NT2/D1 (cell line): ENCODE data around the gene UBC.
"Not testable (repeated sequence)": the region's sequence is repeated elsewhere in the genome, so short reads cannot be mapped to it uniquely, and the experiment has no call there.

Source experiments
- DNase-seq: peaks from one replicate; pipeline ENCODE4 v3.0.0-alpha.2; 2011; ENCODE audit warnings: low read depth, low spot score
- H3K27me3 ChIP-seq: 2 replicates; pipeline ENCODE4 v1.6.0; 2011; ENCODE audit warnings: mild to moderate bottlenecking; ENCODE audit not compliant: insufficient read length, insufficient read depth
- H3K36me3 ChIP-seq: 2 replicates; pipeline ENCODE4 v1.6.1; 2011; ENCODE audit warnings: mild to moderate bottlenecking, low read length, mixed read lengths; ENCODE audit not compliant: insufficient read depth, insufficient read length
- H3K4me1 ChIP-seq: 2 replicates; pipeline ENCODE4 v1.5.1; 2011; ENCODE audit not compliant: insufficient read depth, insufficient read length
- H3K4me3 ChIP-seq: 2 replicates; pipeline ENCODE4 v1.5.1; 2011; ENCODE audit warnings: low read depth; ENCODE audit not compliant: insufficient read length
- H3K9ac ChIP-seq: 2 replicates; pipeline ENCODE4 v1.6.0; 2011; ENCODE audit warnings: low read depth; ENCODE audit not compliant: insufficient read length
- H3K9me3 ChIP-seq: 2 replicates; pipeline ENCODE4 v1.5.1; 2011; ENCODE audit warnings: mild to moderate bottlenecking, low read length; ENCODE audit not compliant: insufficient read depth
- SUZ12 ChIP-seq: IDR thresholded peaks from 2 replicates; pipeline ENCODE4 v1.6.1; 2011; ENCODE audit not compliant: insufficient read length, insufficient read depth; ENCODE audit errors: extremely low read depth
- YY1 ChIP-seq: IDR thresholded peaks from 2 replicates; pipeline ENCODE4 v1.6.1; 2011; ENCODE audit not compliant: insufficient read length, insufficient read depth
- ZNF274 ChIP-seq: IDR thresholded peaks from 2 replicates; pipeline ENCODE4 v1.6.1; 2011; ENCODE audit warnings: mild to moderate bottlenecking, low read depth, low read length

Gene UBC

DNA sequence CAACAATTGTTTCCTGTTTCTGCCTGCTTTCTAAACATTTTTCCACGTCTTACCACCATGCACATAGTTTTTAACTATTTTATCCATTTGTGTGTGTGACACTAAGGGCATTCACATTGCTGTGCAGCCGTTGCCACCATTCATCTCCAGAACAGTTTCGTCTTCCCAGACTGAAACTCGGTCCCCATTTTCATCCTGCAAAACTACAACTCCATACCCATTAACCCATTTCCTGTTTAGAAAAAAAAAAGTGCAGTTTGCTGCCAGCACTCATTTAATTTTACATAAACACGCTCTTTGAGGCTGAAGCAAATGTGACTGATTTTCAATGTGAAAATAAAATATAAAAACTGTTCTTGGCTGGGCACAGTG is 15.5 kb downstream of the UBC start:
- Histone ChIP-seq H3K27me3 (no peaks in the 10 kb centered on the region), H3K36me3 (no peaks in the 10 kb centered on the region), H3K4me3 (no peak overlapping the region), H3K9ac (no peak overlapping the region), H3K9me3 (peaks cover 5% of the 10 kb centered on the region; the same call in 1 of the 2 replicates), H3K4me1 (peaks cover 2% of the 10 kb centered on the region)
- DNase-seq: no peak
- TF ChIP-seq SUZ12 (no peak), YY1 (no peak), ZNF274 (no peak)

DNA sequence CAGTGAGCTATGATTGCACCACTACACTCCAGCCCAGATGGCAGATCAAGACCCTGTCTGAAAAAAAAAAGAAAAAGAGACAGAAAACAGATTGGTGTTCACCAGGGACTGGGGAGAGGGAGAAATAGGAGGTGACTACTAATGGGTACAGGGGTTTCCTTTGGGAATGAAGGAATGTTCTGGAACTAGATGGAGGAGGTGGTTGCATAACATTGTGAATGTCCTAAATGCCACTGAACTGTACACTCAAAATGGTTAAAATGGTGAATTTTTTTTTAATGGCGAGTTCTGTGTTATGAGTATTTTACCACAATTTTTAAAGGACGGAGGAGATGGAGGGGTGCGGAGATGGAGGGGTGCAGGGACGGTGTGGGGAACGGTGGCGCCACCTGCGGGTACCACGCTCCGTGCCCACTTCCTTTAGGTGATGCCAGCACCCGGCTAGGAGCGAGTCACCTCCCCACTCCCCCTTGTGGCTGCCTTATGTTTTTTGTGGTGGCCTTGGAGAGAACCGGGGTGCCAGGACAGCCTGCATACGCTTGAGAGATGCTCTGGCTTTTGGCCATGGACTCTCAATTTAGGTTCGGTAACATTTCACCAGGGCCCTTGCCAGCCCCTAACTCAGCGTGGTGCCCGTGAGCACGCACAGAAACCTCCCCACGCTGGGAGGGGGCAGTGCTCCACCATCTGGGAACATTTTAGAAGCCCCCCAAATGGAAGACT is 16.1 kb downstream of the UBC start:
- H3K9me3 ChIP-seq: peaks cover 5% of the 10 kb centered on the region; the same call in 1 of the 2 replicates
- no peak overlapping the region for H3K9ac ChIP-seq
- no peak for TF ChIP-seq ZNF274
- TF ChIP-seq SUZ12: no peak
- no peak for TF ChIP-seq YY1
- H3K4me3 ChIP-seq: no peak overlapping the region
- DNase-seq: no peak
- no peaks in the 10 kb centered on the region for H3K36me3 ChIP-seq
- H3K4me1 ChIP-seq: peaks cover 4% of the 10 kb centered on the region
- H3K27me3 ChIP-seq: no peaks in the 10 kb centered on the region

DNA sequence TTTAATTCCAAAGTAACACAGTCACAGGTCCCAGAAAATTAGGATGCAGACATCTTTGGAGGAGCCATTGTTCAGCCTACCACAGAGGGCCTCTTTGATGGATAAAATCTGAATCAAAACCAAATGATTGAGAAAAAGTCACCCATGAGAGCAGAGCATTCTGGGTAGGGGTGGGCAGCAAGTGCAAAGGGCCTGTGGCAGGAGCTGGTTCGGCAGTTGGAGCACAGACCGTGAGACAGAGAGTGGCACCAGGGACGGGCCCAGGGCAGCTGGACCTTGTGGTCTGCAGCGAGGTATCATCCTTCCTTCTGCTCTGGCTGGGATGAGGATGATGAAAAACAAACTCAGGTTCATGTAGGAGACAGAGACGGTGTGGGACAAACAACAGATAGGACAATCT is 18.0 kb downstream of the UBC start:
- no peak overlapping the region for H3K9ac ChIP-seq
- no peak for TF ChIP-seq SUZ12
- no peak for TF ChIP-seq YY1
- no peak for TF ChIP-seq ZNF274

DNA sequence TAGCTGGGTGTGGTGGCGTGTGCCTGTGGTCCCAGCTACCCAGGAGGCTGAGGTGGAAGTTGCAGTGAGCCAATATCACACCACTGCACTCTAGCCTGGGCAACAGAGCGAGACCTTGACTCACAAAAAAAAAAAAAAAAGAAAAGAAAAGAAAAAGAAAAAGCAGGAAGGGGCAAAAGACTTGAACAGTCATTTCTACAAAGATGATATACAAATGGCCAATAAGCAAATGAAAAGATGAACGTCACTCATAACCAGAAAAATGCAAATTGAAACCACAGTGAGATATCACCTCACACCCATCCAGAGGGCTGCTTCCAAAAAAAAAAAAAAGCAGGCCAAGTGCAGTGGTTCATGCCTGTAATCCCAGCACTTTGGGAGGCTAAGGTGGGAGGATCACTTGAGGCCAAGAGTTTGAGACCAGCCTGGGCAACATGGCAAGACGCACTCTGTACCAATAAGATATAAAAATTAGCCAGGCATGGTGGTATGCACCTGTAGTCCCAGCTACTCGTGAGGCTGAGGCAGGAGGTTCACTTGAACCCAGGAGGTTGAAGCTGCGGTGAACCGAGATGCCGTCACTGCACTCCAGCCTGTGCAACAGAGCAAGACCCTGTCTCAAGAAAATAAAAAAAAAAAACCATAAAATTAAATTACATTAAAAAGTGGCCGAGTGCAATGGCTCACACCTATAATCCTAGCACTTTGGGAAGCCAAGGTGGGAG is 20.5 kb downstream of the UBC start:
- Histone ChIP-seq H3K27me3 (no peaks in the 10 kb centered on the region), H3K9me3 (peaks cover 5% of the 10 kb centered on the region; the same call in 1 of the 2 replicates), H3K36me3 (no peaks in the 10 kb centered on the region), H3K4me1 (peaks cover 4% of the 10 kb centered on the region), H3K9ac (no peak overlapping the region), H3K4me3 (no peak overlapping the region)
- no peak for DNase-seq
- TF ChIP-seq YY1: no peak
- TF ChIP-seq ZNF274: no peak
- TF ChIP-seq SUZ12: no peak

More for the DNA sequence above, 18.0 kb downstream of the UBC start:
- Histone ChIP-seq H3K9me3 (peaks cover 5% of the 10 kb centered on the region; the same call in 1 of the 2 replicates), H3K27me3 (no peaks in the 10 kb centered on the region), H3K36me3 (no peaks in the 10 kb centered on the region), H3K4me1 (peaks cover 4% of the 10 kb centered on the region), H3K4me3 (no peak overlapping the region)
- DNase-seq: no peak

DNA sequence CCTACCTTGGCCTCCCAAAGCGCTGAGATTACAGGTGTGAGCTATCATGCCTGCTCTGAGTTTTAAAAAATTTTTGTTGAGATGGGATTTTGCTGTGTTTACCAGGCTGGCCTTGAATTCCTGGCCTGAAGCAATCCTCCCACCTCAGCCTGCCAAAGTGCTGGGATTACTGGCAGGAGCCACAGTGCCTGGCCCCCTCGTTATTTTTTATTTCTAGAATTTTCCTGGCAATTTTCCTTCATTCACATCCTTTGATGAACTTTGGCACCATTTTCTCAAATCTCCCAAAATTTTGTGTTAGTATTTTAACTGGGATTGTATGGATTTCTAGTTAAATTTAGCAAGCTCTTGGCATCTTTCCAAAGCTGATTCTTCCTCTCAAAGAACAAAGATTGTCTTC is 26.2 kb downstream of the UBC start:
- Histone ChIP-seq H3K4me3 (no peak overlapping the region), H3K9me3 (no peaks in the 10 kb centered on the region), H3K36me3 (no peaks in the 10 kb centered on the region), H3K9ac (no peak overlapping the region), H3K4me1 (peaks cover 4% of the 10 kb centered on the region), H3K27me3 (no peaks in the 10 kb centered on the region)
- no peak for DNase-seq
- TF ChIP-seq YY1 (no peak), SUZ12 (no peak), ZNF274 (no peak)

DNA sequence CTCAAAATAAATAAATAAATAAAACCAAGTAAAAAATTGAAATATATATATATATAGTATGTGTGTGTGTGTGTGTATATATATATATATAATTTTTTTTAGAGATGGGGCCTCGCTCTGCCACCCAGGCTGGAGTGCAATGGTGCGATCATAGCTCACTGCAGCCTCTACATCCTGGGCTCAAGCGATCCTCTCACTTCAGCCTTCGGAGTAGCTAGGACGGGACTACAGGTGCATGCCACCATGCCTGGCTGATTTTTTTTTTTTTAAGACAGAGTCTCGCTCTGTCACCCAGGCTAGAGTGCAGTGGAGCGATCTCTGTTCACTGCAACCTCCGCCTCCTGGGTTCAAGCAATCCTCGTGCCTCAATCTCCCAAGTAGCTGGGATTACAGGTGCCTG is 26.7 kb downstream of the UBC start:
- not testable (repeated sequence) for H3K36me3 ChIP-seq, H3K9ac ChIP-seq, H3K4me3 ChIP-seq, H3K27me3 ChIP-seq, H3K9me3 ChIP-seq, H3K4me1 ChIP-seq, DNase-seq

DNA sequence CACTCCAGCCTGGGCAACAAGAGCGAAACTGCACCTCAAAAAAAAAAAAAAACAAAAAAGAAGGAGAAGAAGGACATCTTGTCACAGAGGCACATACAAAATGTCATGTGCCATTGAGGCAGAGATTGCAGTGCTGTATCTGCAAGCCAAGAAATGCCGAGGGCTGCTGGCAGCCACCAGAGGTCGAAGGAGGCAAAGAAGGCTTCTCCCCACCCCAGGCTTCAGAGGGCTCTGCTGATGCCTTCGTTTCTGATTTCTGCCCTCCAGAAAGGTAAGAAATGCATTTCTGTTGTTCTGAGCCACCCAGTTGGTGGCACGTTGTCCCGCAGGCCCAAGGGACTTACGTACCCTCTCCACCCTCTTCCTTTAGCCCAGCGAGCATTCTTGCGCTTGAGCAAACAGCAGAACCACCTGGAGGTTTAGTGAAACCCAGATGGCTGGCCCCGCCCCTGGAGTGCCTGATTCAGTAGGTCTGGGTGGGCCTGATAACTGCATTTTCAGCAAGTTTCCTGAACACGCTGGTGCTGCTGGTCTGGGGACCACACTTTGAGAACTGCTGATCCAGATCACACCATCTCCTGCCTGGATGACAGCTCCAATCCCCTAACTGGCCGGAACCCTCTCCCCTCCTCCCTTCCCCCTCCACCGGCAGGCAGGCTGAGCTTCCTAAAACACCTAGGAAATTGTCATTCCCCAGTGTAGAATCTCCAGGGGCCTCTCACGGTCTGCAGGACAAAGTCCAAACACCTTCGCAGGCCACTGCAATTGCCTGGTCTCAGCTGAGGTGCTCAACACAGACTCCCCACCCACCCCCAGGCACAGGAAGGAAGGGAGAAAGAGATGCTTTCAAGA is 29.6 kb downstream of the UBC start:
- Histone ChIP-seq H3K4me1 (peaks cover 7% of the 10 kb centered on the region), H3K27me3 (no peaks in the 10 kb centered on the region), H3K4me3 (no peak overlapping the region), H3K36me3 (no peaks in the 10 kb centered on the region), H3K9ac (peak overlapping the region; percentile 32), H3K9me3 (no peaks in the 10 kb centered on the region)
- DNase-seq: no peak
- no peak for TF ChIP-seq YY1
- TF ChIP-seq ZNF274: no peak
- TF ChIP-seq SUZ12: no peak
